ENCODE results near the gene PHGDH. TPM values are rescaled to one million over a fixed set of nuclear protein-coding genes. Genes with fewer than 3 reads are reported as not detected.
A peak's percentile ranks its signal among the peaks of the same experiment; 100 is the strongest.

PHGDH gene
- polyA plus RNA-seq, 4 donors = 1.3 to 205 (median 39.2) TPM

DNA sequence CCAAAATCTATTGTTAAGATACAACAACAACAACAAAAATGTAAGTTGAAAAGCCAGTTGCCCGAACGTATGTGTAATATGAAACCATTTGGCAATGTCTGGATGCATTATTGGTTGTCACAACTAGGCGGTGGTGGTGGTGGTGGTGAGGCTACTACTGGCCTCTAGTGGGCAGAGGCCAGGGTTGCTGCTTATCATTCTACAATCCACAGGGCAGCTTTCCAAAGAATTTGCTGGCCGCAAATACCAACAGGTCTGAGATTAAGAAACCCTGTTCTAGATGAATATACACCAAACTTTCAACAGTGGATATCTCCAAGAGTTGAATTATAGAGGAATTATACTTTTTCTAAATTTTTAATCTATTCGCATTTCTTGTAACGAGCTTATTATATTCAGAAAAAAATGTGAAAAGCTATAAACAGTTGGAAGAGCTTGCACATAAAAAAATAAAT lies 36.9 kb upstream of the PHGDH start:
- Histone ChIP-seq H3K27ac (ENCODE audit: low read depth in 1 of 3, low read length in 2 of 3) (no peak overlapping the region), H3K27me3 (ENCODE audit: control insufficient read depth in 3 of 3, insufficient read depth in 3 of 3, low read length in 3 of 3) (no peaks in the 10 kb centered on the region), H3K4me3 (ENCODE audit: low read depth in 1 of 3, low read length in 3 of 3) (no peak overlapping the region), H3K36me3 (ENCODE audit: control insufficient read depth in 3 of 3, insufficient read depth in 2 of 3, low read depth in 1 of 3, low read length in 3 of 3) (no peaks in the 10 kb centered on the region), H3K9me3 (ENCODE audit: control insufficient read depth in 2 of 2, insufficient read depth in 1 of 2, low read depth in 1 of 2, low read length in 1 of 2) (no peaks in the 10 kb centered on the region), H3K4me1 (ENCODE audit: control insufficient read depth in 3 of 3, insufficient read depth in 2 of 3, low read depth in 1 of 3, low read length in 2 of 3) (peaks cover 0 to 3% (median 0%) of the 10 kb centered on the region in 3 donors)
- 32 to 64% (median 53%) methylated on average over 6 of the region's 6 CpGs for WGBS, 3 donors
- DNase-seq (no peak), FAIRE-seq (no peak)

DNA sequence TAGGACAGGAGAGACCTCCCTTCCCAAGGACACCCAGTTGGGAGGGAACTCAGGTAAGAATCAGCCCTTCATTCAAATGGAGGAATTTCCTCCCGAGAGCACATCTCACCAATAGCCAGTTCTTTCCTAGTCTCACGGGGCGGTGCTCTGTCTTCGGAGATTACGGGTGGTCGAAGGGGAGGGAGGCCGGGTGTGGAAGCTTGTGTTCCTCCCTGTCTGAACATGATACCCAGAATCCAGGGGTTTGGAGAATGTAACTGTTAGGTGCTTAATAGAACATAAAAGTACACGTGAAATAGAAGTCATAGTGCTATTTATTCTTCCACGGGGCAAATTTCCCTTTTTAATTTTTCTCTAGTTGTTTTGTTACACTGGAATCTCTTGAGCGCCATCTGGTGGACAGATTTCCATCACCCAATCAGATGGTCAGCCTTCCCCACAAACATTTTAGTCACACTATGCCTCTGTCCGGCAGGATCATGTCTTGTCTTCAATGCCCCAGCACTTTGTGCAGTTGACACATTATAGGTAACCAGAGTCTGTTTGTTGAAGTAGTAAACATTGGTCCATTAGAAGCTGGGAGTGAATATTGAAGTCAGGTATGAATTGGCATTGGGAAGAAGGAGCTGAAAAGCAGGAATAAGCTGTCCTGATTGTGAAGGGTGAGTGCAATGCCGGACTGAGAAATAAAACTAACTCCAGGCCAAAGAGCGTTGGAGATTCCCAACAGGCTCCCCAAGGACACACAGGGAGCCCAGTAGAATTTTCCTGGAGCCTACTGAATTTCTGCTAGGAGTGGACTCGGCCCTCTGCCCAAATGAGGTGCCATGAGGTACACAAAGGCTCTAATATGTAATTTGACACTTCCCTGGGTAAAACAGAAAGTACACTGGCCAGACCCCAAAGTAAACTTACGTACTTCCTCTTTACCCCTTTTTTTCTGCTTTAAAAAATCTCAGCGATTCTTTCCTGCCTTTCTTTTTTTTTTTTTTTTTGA lies 36.1 kb upstream of the PHGDH start:
- H3K27ac ChIP-seq (ENCODE audit: low read depth in 1 of 3, low read length in 2 of 3) = no peak overlapping the region
- no peaks in the 10 kb centered on the region for H3K9me3 ChIP-seq (ENCODE audit: control insufficient read depth in 2 of 2, insufficient read depth in 1 of 2, low read depth in 1 of 2, low read length in 1 of 2)
- H3K4me1 ChIP-seq (ENCODE audit: control insufficient read depth in 3 of 3, insufficient read depth in 2 of 3, low read depth in 1 of 3, low read length in 2 of 3) = peaks cover 0 to 3% (median 0%) of the 10 kb centered on the region in 3 donors
- peak; percentile 79 to 92 for DNase-seq
- FAIRE-seq = no peak
- H3K4me3 ChIP-seq (ENCODE audit: low read depth in 1 of 3, low read length in 3 of 3) = peak overlapping the region in 1 of 3 donors; percentile 43
- no peaks in the 10 kb centered on the region for H3K27me3 ChIP-seq (ENCODE audit: control insufficient read depth in 3 of 3, insufficient read depth in 3 of 3, low read length in 3 of 3)
- H3K36me3 ChIP-seq (ENCODE audit: control insufficient read depth in 3 of 3, insufficient read depth in 2 of 3, low read depth in 1 of 3, low read length in 3 of 3) = no peaks in the 10 kb centered on the region
- WGBS, 3 donors = 21 to 25% (median 22%) methylated on average over 16 of the region's 16 CpGs

DNA sequence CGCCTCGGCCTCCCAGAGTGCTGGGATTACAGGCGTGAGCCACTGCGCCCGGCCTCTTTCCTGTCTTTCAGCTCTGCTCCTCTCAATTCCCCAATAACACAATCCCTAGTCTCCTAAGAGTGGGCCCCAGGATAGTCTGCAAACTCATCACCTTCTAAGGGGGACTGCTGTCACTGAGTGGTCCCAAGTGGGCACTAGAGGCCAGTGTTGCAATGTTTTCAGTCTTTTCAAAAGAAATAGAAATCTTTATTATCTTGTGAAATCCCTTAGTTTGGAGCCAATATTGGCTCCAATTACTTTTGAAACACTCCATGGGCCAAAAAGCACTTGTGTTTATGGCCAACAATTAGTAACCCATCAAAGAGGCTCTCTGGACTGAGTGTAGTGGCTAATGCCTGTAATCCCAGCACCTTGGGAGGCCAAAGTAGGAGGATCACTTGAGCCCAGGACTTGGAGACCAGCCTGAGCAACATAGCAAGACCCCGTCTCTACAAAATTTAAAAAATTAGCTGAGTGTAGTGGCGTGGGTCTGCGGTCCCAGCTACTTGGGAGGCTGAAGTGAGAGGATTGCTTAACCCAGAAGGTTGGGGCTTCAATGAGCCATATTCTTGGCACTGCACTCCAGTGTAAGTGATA lies 35.0 kb upstream of the PHGDH start:
- H3K4me3 ChIP-seq (ENCODE audit: low read depth in 1 of 3, low read length in 3 of 3) = no peak overlapping the region
- H3K9me3 ChIP-seq (ENCODE audit: control insufficient read depth in 2 of 2, insufficient read depth in 1 of 2, low read depth in 1 of 2, low read length in 1 of 2) = no peaks in the 10 kb centered on the region
- H3K27me3 ChIP-seq (ENCODE audit: control insufficient read depth in 3 of 3, insufficient read depth in 3 of 3, low read length in 3 of 3) = no peaks in the 10 kb centered on the region
- FAIRE-seq (no peak), DNase-seq (no peak)
- H3K27ac ChIP-seq (ENCODE audit: low read depth in 1 of 3, low read length in 2 of 3) = no peak overlapping the region
- H3K4me1 ChIP-seq (ENCODE audit: control insufficient read depth in 3 of 3, insufficient read depth in 2 of 3, low read depth in 1 of 3, low read length in 2 of 3) = peaks cover 0 to 3% (median 0%) of the 10 kb centered on the region in 3 donors
- 77 to 96% (median 80%) methylated on average over 7 to 8 of the region's 8 CpGs for WGBS, 3 donors
- no peaks in the 10 kb centered on the region for H3K36me3 ChIP-seq (ENCODE audit: control insufficient read depth in 3 of 3, insufficient read depth in 2 of 3, low read depth in 1 of 3, low read length in 3 of 3)

DNA sequence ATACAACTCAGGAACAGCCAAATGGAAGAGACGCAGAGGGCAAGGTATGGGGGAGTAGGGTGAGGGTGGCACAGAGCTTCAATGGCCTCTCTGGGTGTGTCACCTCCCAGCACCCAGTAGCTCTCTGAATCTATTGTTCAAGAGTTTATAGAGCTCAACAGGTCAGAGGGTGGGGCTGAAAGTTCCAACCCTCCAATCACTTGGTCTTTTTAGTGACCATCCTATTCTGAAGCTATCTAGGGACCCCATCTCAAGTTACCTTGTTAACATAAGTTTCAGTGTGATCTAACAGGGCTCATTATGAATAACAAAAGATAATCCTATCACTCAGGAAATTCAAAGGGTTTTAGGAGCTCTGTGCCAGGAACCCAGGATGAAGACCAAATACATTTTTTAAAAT lies 32.5 kb upstream of the PHGDH start:
- H3K27me3 ChIP-seq (ENCODE audit: control insufficient read depth in 3 of 3, insufficient read depth in 3 of 3, low read length in 3 of 3) = no peaks in the 10 kb centered on the region
- FAIRE-seq (no peak), DNase-seq (no peak)
- H3K4me1 ChIP-seq (ENCODE audit: control insufficient read depth in 3 of 3, insufficient read depth in 2 of 3, low read depth in 1 of 3, low read length in 2 of 3) = peaks cover 0 to 3% (median 0%) of the 10 kb centered on the region in 3 donors
- H3K4me3 ChIP-seq (ENCODE audit: low read depth in 1 of 3, low read length in 3 of 3) = no peak overlapping the region
- H3K36me3 ChIP-seq (ENCODE audit: control insufficient read depth in 3 of 3, insufficient read depth in 2 of 3, low read depth in 1 of 3, low read length in 3 of 3) = no peaks in the 10 kb centered on the region
- no peaks in the 10 kb centered on the region for H3K9me3 ChIP-seq (ENCODE audit: control insufficient read depth in 2 of 2, insufficient read depth in 1 of 2, low read depth in 1 of 2, low read length in 1 of 2)
- WGBS, 3 donors = 86 to 92% (median 88%) methylated on average over 1 of the region's 1 CpG
- no peak overlapping the region for H3K27ac ChIP-seq (ENCODE audit: low read depth in 1 of 3, low read length in 2 of 3)

DNA sequence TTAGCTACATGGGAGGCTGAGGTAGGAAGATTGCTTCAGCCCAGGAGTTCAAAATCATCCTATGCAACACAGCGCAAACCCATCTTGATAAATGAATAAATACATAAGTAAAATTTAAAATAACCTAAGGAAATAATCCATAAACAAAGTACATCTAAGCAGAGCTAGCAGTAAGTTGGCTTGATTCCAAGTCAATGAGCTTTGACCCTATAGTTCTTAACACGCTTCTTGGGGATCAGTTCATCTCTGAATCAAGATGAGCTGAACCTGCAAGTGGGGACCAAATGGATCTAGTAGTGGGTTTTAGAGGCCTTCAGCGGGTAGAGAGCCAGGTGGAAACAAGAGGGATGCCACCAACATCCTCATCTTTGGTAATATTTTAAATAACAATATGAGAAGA lies 31.5 kb upstream of the PHGDH start:
- no peak overlapping the region for H3K4me3 ChIP-seq (ENCODE audit: low read depth in 1 of 3, low read length in 3 of 3)
- WGBS, 3 donors = 47 to 73% (median 62%) methylated on average over 3 of the region's 3 CpGs
- H3K9me3 ChIP-seq (ENCODE audit: control insufficient read depth in 2 of 2, insufficient read depth in 1 of 2, low read depth in 1 of 2, low read length in 1 of 2) = no peaks in the 10 kb centered on the region
- no peaks in the 10 kb centered on the region for H3K27me3 ChIP-seq (ENCODE audit: control insufficient read depth in 3 of 3, insufficient read depth in 3 of 3, low read length in 3 of 3)
- FAIRE-seq (no peak), DNase-seq (peak; percentile 49 to 56)
- no peak overlapping the region for H3K27ac ChIP-seq (ENCODE audit: low read depth in 1 of 3, low read length in 2 of 3)
- H3K36me3 ChIP-seq (ENCODE audit: control insufficient read depth in 3 of 3, insufficient read depth in 2 of 3, low read depth in 1 of 3, low read length in 3 of 3) = no peaks in the 10 kb centered on the region
- H3K4me1 ChIP-seq (ENCODE audit: control insufficient read depth in 3 of 3, insufficient read depth in 2 of 3, low read depth in 1 of 3, low read length in 2 of 3) = peaks cover 0 to 2% (median 0%) of the 10 kb centered on the region in 3 donors

DNA sequence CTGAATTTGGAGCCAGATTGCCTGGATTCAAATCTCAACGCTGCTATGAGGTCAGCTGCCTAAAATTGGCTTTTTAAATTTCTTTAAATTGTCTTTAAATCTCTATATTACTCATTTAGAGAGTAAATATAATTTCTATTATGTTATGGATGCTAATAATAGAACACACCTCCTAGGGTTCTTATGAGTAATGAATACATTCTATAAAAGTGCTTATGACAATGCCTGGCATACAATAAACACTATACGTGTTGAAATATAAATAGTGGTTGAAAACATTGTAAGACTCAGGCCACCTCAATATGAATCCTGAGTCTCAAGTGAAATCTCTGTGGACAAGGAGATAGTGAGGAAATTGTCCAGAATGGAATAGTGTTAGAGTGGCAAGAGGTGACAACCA lies 31.0 kb upstream of the PHGDH start:
- Histone ChIP-seq H3K36me3 (ENCODE audit: control insufficient read depth in 3 of 3, insufficient read depth in 2 of 3, low read depth in 1 of 3, low read length in 3 of 3) (no peaks in the 10 kb centered on the region), H3K4me1 (ENCODE audit: control insufficient read depth in 3 of 3, insufficient read depth in 2 of 3, low read depth in 1 of 3, low read length in 2 of 3) (no peaks in the 10 kb centered on the region), H3K4me3 (ENCODE audit: low read depth in 1 of 3, low read length in 3 of 3) (no peak overlapping the region), H3K27me3 (ENCODE audit: control insufficient read depth in 3 of 3, insufficient read depth in 3 of 3, low read length in 3 of 3) (no peaks in the 10 kb centered on the region), H3K9me3 (ENCODE audit: control insufficient read depth in 2 of 2, insufficient read depth in 1 of 2, low read depth in 1 of 2, low read length in 1 of 2) (no peaks in the 10 kb centered on the region), H3K27ac (ENCODE audit: low read depth in 1 of 3, low read length in 2 of 3) (no peak overlapping the region)
- FAIRE-seq = no peak
- DNase-seq = no peak
- whole genome bisulfite sequencing, 3 donors = 82 to 91% (median 88%) methylated on average over 2 of the region's 2 CpGs

DNA sequence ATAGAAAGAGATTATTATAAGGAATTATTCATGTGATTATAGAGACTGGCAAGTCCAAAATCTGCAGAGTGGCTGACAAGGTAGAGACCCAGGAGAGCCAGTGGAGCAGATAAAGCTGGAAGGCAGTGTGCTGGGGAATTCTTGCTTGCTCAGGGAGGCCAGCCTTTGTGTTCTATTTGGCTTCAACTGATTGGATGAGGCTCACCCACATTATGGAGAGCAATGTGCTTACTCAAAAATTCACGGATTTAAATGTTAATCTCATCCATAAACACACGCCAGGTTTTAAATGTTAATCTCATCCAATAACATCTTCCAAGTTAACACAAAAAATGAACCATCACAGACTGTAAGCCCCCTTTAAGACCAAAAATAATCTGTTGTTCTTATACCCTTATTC lies 30.2 kb upstream of the PHGDH start:
- 89 to 94% (median 92%) methylated on average over 2 of the region's 2 CpGs for WGBS, 3 donors
- Histone ChIP-seq H3K36me3 (ENCODE audit: control insufficient read depth in 3 of 3, insufficient read depth in 2 of 3, low read depth in 1 of 3, low read length in 3 of 3) (no peaks in the 10 kb centered on the region), H3K4me3 (ENCODE audit: low read depth in 1 of 3, low read length in 3 of 3) (no peak overlapping the region), H3K4me1 (ENCODE audit: control insufficient read depth in 3 of 3, insufficient read depth in 2 of 3, low read depth in 1 of 3, low read length in 2 of 3) (no peaks in the 10 kb centered on the region), H3K27me3 (ENCODE audit: control insufficient read depth in 3 of 3, insufficient read depth in 3 of 3, low read length in 3 of 3) (no peaks in the 10 kb centered on the region), H3K27ac (ENCODE audit: low read depth in 1 of 3, low read length in 2 of 3) (no peak overlapping the region), H3K9me3 (ENCODE audit: control insufficient read depth in 2 of 2, insufficient read depth in 1 of 2, low read depth in 1 of 2, low read length in 1 of 2) (no peaks in the 10 kb centered on the region)
- DNase-seq = no peak
- no peak for FAIRE-seq

DNA sequence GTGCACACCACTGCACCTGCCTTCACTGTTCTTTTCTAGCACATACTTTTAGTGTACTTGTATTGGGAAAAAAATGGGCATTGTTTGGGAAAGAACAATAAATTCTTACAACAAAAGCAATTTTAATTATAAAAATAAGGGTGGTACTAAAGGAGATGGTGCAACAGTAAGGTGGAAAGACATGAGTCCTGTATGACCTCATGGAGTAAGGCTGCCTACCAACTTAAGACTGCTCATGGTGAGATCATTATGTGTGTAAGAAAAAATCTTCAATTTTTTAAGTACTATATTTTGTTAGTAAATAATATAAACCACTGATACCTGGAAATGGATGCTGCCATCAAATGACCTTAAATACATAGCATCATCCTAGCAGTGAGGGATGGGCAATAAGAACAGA lies 29.6 kb upstream of the PHGDH start:
- Histone ChIP-seq H3K36me3 (ENCODE audit: control insufficient read depth in 3 of 3, insufficient read depth in 2 of 3, low read depth in 1 of 3, low read length in 3 of 3) (no peaks in the 10 kb centered on the region), H3K4me3 (ENCODE audit: low read depth in 1 of 3, low read length in 3 of 3) (no peak overlapping the region), H3K4me1 (ENCODE audit: control insufficient read depth in 3 of 3, insufficient read depth in 2 of 3, low read depth in 1 of 3, low read length in 2 of 3) (no peaks in the 10 kb centered on the region), H3K9me3 (ENCODE audit: control insufficient read depth in 2 of 2, insufficient read depth in 1 of 2, low read depth in 1 of 2, low read length in 1 of 2) (no peaks in the 10 kb centered on the region), H3K27me3 (ENCODE audit: control insufficient read depth in 3 of 3, insufficient read depth in 3 of 3, low read length in 3 of 3) (no peaks in the 10 kb centered on the region), H3K27ac (ENCODE audit: low read depth in 1 of 3, low read length in 2 of 3) (no peak overlapping the region)
- FAIRE-seq (no peak), DNase-seq (no peak)

Data from small intestine (tissue), 7 donors.